ENCODE results near the gene ZNF512B.
"Not testable (repeated sequence)": the region's sequence is repeated elsewhere in the genome, so short reads cannot be mapped to it uniquely, and the experiment has no call there.

GRCh38 chr20:63929473-63929883, 40.3 kb downstream of the ZNF512B start:
- not testable (repeated sequence) for TF ChIP-seq CTCF (IDR thresholded peaks at IDR 0.05); ZFX (IDR thresholded peaks at IDR 0.05; ENCODE audit: borderline replicate concordance)
